NCI-H446 treated with DMSO at 0.1 percent for 48 hours (cell line): ENCODE data around the gene RTN4RL1.
"Not testable (repeated sequence)": the region's sequence is repeated elsewhere in the genome, so short reads cannot be mapped to it uniquely, and the experiment has no call there.

Experiments
- DNase-seq: peaks from one replicate; lab custom pipeline; 2025; lab: John Stamatoyannopoulos, UW

Gene RTN4RL1

GRCh38 chr17:2025622-2026309 is 632 bp upstream of the RTN4RL1 start:
- no peak for DNase-seq

GRCh38 chr17:2024572-2025219 is 438 bp downstream of the RTN4RL1 start:
- DNase-seq, result no peak

DNA sequence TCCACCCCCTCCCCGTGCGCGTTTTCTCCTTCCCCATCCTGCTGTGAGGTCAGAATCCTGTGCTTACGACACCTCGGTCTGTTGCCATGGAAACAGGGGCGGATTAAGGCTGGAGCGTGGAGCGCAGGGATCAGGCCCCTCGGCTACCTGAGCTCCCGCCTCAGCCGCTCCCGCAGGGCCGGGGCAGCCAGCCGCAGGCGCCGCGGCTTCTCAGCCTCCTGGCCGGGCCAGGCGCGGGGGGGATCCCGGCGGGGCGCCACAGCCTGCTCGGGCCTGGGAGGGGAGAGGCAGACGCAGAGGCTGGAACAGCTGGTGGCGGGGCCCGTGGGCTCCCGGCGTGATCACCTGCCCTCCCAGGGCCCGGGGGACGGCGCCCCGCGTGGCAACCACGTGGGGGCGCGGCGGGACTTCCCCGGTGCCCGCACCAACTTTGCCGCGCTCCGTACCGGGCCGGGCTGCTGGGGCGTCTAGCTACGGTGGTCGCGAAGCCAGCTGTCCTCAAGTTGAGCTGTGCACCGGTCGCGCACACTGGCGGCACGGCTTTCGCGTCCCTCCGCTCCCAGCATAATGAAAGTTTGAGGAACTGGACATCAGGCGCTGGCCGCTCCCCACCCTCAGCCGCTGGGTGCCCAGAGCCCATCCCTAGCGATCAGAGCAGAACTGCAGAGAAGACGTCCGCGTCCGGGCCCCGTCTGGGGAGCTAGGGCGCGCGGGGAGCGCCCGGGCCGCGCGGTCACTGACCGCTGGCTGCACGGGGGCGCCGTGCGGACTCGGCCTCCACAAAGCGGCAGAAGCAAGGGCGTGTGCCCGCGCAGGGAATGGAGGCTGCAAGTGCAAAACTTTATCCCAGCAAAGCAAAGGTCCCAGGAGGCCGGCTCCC is 1.2 kb downstream of the RTN4RL1 start:
- DNase-seq, result no peak

DNA sequence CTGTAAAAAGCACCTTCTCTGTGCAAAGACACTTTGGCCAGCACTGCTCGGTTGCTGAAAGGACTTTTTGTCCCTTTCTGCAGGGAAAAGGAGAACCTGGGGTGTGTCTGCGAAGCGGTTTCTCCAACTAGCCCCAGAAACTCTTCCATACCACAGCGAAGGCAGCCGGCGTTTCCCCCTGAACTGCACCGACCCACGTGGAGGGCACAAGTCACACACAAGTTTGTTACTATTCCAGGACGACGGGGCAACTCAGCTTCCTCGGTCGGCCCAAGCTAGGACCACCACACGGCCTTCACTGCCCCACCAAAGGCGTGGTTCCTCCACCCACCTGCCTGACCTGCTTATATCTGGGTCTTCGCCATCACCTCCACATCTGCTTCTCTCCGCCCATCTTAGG is 1.9 kb downstream of the RTN4RL1 start:
- no peak for DNase-seq

DNA sequence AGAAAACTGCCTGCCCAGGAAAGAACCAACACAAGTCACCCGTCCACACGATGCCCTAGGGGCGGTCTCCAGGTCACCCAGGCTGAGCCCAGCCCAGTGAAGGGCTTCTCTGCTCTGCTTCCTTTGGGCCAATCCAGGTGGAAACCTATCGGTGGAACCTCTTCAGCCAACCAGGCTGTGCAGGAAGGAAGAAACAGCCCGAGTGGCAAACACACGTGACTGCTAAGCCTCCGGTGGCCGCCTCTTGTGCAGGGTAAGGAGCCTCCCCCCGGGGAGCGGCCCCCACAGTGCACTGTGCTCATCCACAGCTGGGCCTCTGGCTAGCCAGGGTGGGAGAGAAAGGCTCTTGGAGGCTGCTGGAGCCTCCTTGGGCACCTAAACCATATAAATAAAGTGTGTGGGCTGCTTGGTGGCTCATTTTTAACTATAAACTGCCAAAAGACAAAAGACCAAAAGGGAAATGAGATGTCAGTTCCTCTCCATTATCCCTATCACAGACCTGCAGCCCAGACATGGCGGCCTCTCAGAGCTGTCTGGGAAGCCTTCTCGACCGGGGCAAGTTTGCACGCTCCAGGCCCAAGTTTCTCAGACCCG is 2.4 kb downstream of the RTN4RL1 start:
- DNase-seq, result no peak

DNA sequence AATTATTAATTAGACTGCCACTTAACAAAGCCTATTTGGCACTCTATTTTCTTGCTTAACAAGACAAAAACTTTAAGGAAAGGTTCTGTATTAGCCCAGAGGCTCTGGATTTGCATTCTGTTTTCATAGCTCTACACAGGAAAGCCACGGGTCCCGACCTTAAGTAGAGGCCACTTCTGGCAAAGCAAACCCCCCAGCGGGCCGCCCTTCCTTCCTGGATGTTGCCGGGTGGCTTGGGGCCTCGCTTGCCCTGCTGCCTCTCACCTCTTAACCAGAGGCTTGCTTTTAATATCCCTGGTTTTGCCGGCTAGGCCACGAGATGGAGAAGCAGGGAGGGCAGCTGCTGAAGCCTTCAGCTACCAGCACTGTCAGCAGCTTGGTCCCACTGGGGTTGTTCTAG is 4.4 kb downstream of the RTN4RL1 start:
- no peak for DNase-seq

DNA sequence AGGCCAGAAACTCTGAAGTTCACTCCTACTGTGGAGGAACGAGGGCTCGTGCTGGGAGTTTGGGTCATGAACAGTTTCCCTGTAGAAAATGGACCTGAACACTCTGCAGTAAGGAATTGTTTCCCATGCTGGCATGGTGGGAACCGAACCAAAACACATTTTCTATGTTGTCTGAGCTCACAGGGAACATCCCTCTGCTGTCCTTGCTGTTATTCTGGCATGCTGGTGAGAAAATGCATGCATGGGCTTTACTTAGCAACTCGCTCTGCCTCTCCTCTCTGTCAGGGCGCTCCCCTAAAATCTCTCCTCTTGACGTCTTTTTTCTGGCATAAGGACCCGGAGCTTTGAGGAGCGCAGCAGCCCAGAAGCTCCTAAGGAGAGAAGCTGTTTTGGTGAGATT is 5.4 kb downstream of the RTN4RL1 start:
- no peak for DNase-seq

GRCh38 chr17:2018716-2019510 is 6.2 kb downstream of the RTN4RL1 start:
- no peak for DNase-seq

DNA sequence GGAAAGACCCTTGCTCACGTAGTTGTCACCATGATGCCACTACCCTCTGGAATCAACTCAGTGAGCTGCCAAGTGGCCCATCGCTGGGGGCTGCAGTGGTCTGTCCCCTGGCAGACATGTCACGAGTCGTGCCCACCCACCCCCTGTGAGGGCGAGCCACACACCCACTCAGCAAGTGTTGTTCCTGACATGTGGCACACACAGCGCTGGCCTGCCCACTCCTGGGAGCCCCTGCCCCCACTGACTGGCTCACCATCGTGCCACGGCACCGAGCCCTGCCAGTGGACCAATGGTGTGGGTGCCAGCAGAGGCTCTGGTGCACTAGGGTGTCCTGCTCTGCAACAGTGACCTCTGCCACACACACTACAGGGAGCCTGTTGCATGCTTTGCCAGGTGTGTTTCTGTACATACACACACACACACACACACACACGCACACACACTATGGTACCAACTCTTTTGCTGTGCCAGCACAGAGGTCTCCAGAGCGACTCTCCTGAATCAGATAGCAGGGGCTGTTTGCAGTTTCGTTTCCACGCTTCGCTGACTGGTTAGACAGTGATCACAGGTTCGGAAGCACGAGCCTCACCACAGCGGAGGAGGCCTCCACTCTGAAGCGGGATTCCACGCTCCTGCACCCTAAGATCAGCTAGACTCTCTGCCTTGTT is 7.7 kb downstream of the RTN4RL1 start:
- no peak for DNase-seq

DNA sequence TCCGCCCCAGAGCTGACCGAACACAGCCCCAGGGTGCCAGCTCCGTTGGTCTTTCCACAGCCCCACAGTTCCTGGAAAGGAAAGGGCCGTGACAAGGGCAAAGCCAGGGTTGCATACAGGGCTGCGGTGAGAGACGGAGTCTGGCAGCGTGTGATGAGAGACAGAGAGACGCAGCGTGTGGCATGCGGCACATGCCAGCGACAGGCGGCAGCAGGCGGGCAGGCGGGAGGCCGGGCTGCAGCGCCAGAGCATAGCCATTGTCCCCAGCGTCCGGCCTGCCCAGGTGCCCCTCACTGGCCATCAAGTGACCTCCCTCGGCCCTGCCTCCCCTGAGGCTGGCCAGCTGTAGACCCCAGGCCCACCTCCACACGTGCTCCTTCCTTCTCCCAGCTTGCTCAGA is 8.6 kb downstream of the RTN4RL1 start:
- no peak for DNase-seq

DNA sequence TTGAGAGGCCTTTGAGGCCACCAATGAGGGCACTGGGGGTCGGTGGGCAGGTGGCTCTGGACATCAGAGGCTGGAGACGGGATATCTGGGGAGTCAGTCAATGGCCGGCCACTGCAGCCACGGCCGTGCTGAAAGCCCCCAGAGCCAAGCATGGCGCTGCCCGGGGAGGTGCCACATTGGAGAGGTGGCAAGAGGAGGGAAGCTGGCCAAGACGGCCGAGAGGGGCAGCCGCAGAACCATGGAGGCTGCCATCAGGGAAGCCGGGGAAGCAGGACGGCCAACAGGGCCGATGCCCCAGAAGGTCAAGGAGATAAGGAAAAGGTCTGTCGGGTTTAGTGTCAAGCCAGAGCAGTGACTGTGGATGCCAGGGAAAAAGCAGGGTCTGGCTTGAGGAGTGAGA is 9.8 kb downstream of the RTN4RL1 start:
- no peak for DNase-seq

DNA sequence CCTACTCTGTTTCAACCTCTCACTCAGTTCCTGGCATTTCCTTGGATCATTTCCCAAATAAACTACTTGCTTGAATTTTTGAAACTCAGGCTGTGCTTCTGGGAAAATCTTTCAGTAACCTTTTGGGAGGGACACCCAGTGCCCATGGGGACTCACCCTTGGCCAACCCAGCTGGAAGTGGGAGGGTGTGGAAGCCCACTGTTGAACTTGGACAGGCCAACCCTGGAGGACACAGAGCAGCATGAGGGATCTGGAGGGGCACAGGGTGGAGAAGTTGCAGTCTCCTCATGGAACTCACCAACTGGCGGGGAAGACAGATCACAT is 11.2 kb downstream of the RTN4RL1 start:
- DNase-seq, result no peak

GRCh38 chr17:2013220-2013993 is 11.7 kb downstream of the RTN4RL1 start:
- DNase-seq, result not testable (repeated sequence)

- DNase-seq, result no peak
Observed at GRCh38 chr17:2012499-2012898, 12.6 kb downstream of the RTN4RL1 start.

- no peak for DNase-seq
Observed at GRCh38 chr17:2011411-2012371, 13.4 kb downstream of the RTN4RL1 start.

DNA sequence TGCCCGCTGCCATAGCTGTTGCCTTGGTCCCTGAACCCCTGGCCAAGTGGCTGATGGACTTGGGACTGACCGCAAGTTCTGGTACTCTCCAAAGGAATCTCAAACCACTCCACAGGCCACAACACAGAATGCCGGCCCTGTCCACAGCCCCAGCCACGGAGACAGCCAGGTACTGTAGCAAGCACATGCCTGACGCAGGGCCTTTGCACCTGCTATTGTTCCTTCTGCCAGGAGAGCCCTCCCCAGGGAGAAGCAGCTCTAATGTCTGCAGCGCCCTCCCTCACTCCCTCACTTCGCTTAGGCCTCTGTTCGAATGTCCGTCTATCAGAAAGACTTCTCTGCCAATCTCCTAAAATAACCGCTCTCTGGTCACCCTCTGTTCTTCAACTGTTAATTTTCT is 15.4 kb downstream of the RTN4RL1 start:
- DNase-seq, result no peak

DNA sequence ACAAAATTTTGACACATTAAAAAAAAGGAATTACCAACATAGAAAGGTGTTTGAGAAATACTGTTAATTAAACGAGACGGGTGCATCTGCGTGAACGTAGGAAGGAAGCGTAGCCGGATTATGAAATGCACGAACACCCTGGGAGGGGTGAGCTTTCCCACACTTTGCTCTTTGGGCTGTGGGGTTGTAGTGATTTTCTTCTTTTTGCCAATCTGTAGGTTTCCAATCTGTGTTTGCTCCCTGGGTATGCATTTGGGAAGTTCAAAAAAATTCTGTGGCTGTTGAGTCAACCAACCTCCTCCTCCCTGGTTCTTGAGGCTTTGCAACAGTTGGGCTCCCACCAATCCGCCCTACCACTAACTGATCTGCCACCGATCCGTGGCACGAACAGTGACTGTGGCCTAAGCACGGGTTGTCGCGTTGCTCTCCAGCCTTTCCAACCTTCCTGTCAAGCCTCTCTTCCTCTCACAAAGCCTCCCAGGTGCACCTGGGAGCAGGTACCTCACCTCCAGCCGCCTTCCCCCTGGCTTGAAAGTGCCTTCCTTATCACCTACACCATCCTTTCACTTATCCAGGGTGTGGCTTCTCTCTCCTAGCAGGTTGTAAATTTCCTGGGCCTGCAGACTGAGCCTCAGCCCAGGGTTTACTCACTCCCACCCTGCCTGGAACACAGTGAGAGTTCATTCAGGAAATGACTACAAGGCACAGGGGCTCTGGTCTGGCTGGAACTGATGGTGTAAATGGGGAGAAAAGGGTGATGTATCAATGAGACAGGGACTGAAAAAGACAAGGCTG is 16.6 kb downstream of the RTN4RL1 start:
- DNase-seq, result no peak

GRCh38 chr17:2004435-2004952 is 20.6 kb downstream of the RTN4RL1 start:
- DNase-seq, result no peak
